Fibroblast of lung (primary cell): Measurements from ENCODE around the gene QSOX2. TPM values are rescaled to one million over a fixed set of nuclear protein-coding genes. Genes with fewer than 3 reads are reported as not detected.

Source experiments
- DNase-seq, 2 donors: peaks; one replicate each; pipeline versions ENCODE4 v3.0.0 to v3.0.0-alpha.2; 2010; ENCODE audit warnings: low read depth in 2 of 2
- H2AFZ ChIP-seq: 2 replicates; pipeline ENCODE4 v1.5.1; 2012; ENCODE audit warnings: low read length, control low read depth, inconsistent platforms
- H3K27ac ChIP-seq: 2 replicates; pipeline ENCODE4 v1.5.1; 2011; ENCODE audit warnings: low read length, control low read depth; ENCODE audit not compliant: insufficient read depth
- H3K27me3 ChIP-seq: 2 replicates; pipeline ENCODE4 v1.5.1; 2011; ENCODE audit warnings: mild to moderate bottlenecking, low read length; ENCODE audit not compliant: control insufficient read depth, insufficient read depth
- H3K36me3 ChIP-seq: 2 replicates; pipeline ENCODE4 v1.5.1; 2011; ENCODE audit warnings: low read length; ENCODE audit not compliant: control insufficient read depth, insufficient read depth
- H3K4me1 ChIP-seq: 2 replicates; pipeline ENCODE4 v1.5.1; 2011; ENCODE audit warnings: low read length; ENCODE audit not compliant: control insufficient read depth, insufficient read depth; ENCODE audit errors: extremely low read depth
- H3K4me2 ChIP-seq: 2 replicates; pipeline ENCODE4 v1.5.1; 2011; ENCODE audit warnings: low read length, control low read depth; ENCODE audit not compliant: insufficient read depth; ENCODE audit errors: extremely low read depth
- H3K4me3 ChIP-seq, 4 experiments: fragments of 200-600 bp in 1 of 4; sonication (generic) in 1 of 4; replicated peaks in 1 of 4; 2 replicates each; pipeline ENCODE4 v1.5.1; 2011 to 2016; ENCODE audit warnings: low read length in 4 of 4, low read depth in 3 of 4, mild to moderate bottlenecking in 3 of 4, control low read depth in 2 of 4, inconsistent platforms in 1 of 4, mixed read lengths in 1 of 4; ENCODE audit not compliant: insufficient read depth in 1 of 4; ENCODE audit errors: control extremely low read depth in 1 of 4
- H3K79me2 ChIP-seq: 2 replicates; pipeline ENCODE4 v1.5.1; 2012; ENCODE audit warnings: mild to moderate bottlenecking, low read length, inconsistent platforms; ENCODE audit not compliant: control insufficient read depth, insufficient read depth
- H3K9ac ChIP-seq: 2 replicates; pipeline ENCODE4 v1.5.1; 2011; ENCODE audit warnings: mild to moderate bottlenecking, low read length, control low read depth; ENCODE audit not compliant: insufficient read depth
- H3K9me3 ChIP-seq: 2 replicates; pipeline ENCODE4 v1.5.1; 2012; ENCODE audit warnings: low read depth, low read length; ENCODE audit not compliant: control insufficient read depth, insufficient read depth
- H4K20me1 ChIP-seq: 2 replicates; pipeline ENCODE4 v1.5.1; 2011; ENCODE audit warnings: low read length; ENCODE audit not compliant: control insufficient read depth, insufficient read depth; ENCODE audit errors: extremely low read depth
- EZH2 ChIP-seq: IDR thresholded peaks from 2 replicates; pipeline ENCODE4 v1.5.1; 2012; ENCODE audit warnings: low read length, control low read depth, mild to moderate bottlenecking; ENCODE audit errors: missing control alignments
- polyA plus RNA-seq, 2 donors: library from polyadenylated mRNA; depleted of rRNA in 1 of 2; stranded (reverse) in 1 of 2; unstranded in 1 of 2; fragments of >200 nt; gene quantifications; 2 replicates each; pipeline ENCODE4 v1.2.1, GENCODE V29; 2011 to 2012; ENCODE audit warnings: missing spikeins in 1 of 2
- total RNA-seq: library from RNA; depleted of rRNA; stranded (reverse); fragments of >200 nt; gene quantifications from 2 replicates; pipeline ENCODE4 v1.2.1, GENCODE V29; 2014
- TF ChIP-seq, protein P1 (sequence below), 2 donors: IDR thresholded peaks in 1 of 2; conservative IDR thresholded peaks in 1 of 2; 1 replicate in 1 of 2; 2 replicates in 1 of 2; pipeline ENCODE4 v1.5.1; 2011 to 2012; ENCODE audit warnings: low read length in 2 of 2, control low read depth in 1 of 2, inconsistent platforms in 1 of 2, low read depth in 1 of 2, mild to moderate bottlenecking in 1 of 2

QSOX2 gene
- total and polyA plus RNA-seq, 2 donors (not counting 1 experiment from before 2014, with no cell fraction given): 7.8 to 13.2 TPM

DNA sequence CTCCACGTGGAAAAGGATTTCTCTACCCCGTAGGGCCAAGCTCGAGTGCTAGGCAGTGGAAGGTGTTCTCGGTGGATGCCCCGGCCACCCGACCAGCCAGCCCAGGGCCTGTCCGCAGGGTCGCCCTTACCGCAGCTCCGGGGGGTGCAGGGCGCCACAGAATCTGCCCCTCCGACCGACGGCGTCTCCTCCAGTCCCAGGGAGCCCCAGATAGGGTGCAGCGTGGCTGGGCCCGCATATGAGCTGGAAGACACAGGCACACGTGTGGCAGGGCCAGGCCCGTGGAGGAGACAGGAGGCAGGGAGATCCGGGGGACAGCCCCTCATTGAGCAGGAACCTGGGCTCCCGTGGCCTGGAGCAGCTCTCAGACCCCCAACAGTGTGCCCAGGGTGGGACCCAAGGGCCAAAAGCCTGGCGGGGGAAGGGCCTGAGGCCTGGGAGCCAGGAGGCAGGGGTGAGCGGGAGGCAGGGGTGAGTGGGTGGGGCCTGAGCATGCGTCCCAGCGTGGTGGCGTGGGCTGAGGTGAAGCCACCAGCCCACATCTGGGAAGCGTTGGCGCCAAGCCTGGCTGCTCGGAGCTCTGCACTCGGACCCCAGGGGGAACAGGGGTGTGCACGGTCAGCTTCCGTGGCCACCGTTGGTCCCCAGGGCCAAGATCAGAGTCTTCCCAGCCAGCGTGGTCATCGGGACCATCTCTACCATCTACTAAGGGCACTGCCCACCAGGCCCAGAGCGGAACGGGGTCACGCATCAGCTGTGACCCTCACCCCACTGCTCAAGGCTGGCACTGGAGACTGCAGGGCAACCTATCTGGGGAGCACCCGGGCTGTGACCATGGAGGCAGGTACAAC, 36.0 kb upstream of the QSOX2 start:
- no peak overlapping the region for H3K9ac ChIP-seq
- H2AFZ ChIP-seq: no peak overlapping the region
- H3K79me2 ChIP-seq: no peaks in the 10 kb centered on the region
- H3K4me3 ChIP-seq: no peak overlapping the region
- H3K27ac ChIP-seq: no peak overlapping the region
- peaks cover 3% of the 10 kb centered on the region for H3K27me3 ChIP-seq
- H3K4me1 ChIP-seq: no peaks in the 10 kb centered on the region
- H3K36me3 ChIP-seq: no peaks in the 10 kb centered on the region
- H4K20me1 ChIP-seq: no peaks in the 10 kb centered on the region
- H3K4me2 ChIP-seq: no peak overlapping the region
- no peak for DNase-seq
- H3K9me3 ChIP-seq: no peaks in the 10 kb centered on the region
- TF ChIP-seq, protein P1, sequence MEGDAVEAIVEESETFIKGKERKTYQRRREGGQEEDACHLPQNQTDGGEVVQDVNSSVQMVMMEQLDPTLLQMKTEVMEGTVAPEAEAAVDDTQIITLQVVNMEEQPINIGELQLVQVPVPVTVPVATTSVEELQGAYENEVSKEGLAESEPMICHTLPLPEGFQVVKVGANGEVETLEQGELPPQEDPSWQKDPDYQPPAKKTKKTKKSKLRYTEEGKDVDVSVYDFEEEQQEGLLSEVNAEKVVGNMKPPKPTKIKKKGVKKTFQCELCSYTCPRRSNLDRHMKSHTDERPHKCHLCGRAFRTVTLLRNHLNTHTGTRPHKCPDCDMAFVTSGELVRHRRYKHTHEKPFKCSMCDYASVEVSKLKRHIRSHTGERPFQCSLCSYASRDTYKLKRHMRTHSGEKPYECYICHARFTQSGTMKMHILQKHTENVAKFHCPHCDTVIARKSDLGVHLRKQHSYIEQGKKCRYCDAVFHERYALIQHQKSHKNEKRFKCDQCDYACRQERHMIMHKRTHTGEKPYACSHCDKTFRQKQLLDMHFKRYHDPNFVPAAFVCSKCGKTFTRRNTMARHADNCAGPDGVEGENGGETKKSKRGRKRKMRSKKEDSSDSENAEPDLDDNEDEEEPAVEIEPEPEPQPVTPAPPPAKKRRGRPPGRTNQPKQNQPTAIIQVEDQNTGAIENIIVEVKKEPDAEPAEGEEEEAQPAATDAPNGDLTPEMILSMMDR (conservative IDR thresholded peaks at IDR 0.05 in 1 of 2, IDR thresholded peaks at IDR 0.05 in 1 of 2; ENCODE audit: low read depth in 1 of 2, low read length in 2 of 2): no peak
- no peak for TF ChIP-seq EZH2

DNA sequence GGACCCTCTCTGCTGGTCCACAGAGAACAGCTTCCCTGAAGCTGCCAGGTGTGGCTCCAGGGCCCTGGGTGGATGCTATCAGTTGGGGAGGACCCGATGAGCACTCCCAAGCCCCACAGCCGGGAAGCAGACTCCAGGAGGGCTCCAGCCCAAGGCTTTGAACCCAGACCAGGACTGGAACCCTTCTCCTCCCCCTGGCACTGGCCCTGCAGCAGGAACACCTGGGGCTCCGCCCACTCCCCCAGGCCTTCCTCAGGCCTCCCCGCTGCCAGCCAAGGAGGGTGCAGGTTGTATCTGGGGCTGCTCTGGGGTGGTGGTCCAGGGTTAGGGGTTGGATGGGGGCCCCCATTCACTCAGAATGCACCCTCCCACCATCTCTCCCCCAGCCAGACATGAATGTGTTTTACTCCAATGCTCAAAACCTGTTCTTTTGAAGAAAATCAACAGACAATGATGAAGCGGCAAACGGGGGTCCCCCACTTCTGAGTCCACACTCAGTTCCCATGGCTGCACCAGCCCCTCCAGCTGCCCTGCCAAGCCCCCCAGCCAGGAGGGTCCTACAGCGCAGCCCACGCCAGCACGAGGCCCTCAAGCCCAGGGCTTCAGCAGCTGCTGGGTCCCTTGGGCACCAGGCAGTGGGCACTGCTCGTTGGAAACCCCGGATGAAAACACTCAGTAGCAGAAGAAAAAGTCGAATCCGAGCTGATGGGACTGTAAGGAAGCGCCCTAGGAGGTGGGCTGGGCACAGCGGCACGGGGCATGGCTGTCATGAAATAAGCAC, 35.1 kb upstream of the QSOX2 start:
- H3K27ac ChIP-seq: no peak overlapping the region
- H3K9ac ChIP-seq: no peak overlapping the region
- no peaks in the 10 kb centered on the region for H4K20me1 ChIP-seq
- H3K79me2 ChIP-seq: no peaks in the 10 kb centered on the region
- no peak overlapping the region for H3K4me3 ChIP-seq
- no peak for DNase-seq
- H3K36me3 ChIP-seq: no peaks in the 10 kb centered on the region
- no peak for TF ChIP-seq EZH2
- TF ChIP-seq, protein P1 (conservative IDR thresholded peaks at IDR 0.05 in 1 of 2, IDR thresholded peaks at IDR 0.05 in 1 of 2; ENCODE audit: low read depth in 1 of 2, low read length in 2 of 2): no peak
- H3K27me3 ChIP-seq: peaks cover 10% of the 10 kb centered on the region
- H3K4me1 ChIP-seq: no peaks in the 10 kb centered on the region
- no peaks in the 10 kb centered on the region for H3K9me3 ChIP-seq
- no peak overlapping the region for H2AFZ ChIP-seq
- no peak overlapping the region for H3K4me2 ChIP-seq

DNA sequence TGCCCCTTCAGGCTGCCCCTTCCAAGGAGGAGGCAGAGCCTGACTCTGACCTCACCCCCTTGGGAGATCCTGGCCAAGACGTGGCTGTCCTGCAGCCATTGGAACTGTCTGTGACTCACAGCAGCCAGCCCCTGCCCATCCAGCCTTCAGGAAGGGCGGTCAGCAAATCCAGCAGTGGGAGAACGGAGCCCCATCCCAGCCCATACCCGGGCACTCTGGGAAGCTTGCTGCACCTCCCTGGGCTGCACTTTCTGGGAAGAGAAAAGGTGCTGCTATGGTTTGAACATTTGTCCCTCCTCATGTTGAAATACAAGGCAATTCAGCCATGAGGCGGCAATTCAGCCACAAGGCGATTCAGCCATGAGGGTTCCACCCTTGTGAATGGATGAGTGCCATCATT, 33.9 kb upstream of the QSOX2 start:
- no peaks in the 10 kb centered on the region for H4K20me1 ChIP-seq
- no peaks in the 10 kb centered on the region for H3K9me3 ChIP-seq
- no peaks in the 10 kb centered on the region for H3K4me1 ChIP-seq
- no peak overlapping the region for H3K27ac ChIP-seq
- no peak overlapping the region for H3K4me3 ChIP-seq
- H3K27me3 ChIP-seq: peaks cover 17% of the 10 kb centered on the region
- no peak overlapping the region for H3K9ac ChIP-seq
- H2AFZ ChIP-seq: no peak overlapping the region
- no peak overlapping the region for H3K4me2 ChIP-seq
- H3K36me3 ChIP-seq: no peaks in the 10 kb centered on the region
- H3K79me2 ChIP-seq: no peaks in the 10 kb centered on the region
- no peak for DNase-seq
- no peak for TF ChIP-seq EZH2
- TF ChIP-seq, protein P1 (conservative IDR thresholded peaks at IDR 0.05 in 1 of 2, IDR thresholded peaks at IDR 0.05 in 1 of 2; ENCODE audit: low read depth in 1 of 2, low read length in 2 of 2): no peak
